Measurements from ENCODE around the gene DHX9. TPM values are rescaled to one million over a fixed set of nuclear protein-coding genes. Genes with fewer than 3 reads are reported as not detected.

The DHX9 gene
- total RNA-seq (2016; rRNA removed; fragmentation: Illumina TruSeq; extraction: Trizol) (211 and 292 TPM in 2 replicates), polyA plus RNA-seq (2011; rRNA removed) (73.0 and 84.8 TPM in 2 replicates), polyA minus RNA-seq (2011; rRNA and poly(A)+ RNA removed; ENCODE audit: low replicate concordance) (84.1 and 281 TPM in 2 replicates), Bru-seq, nascent RNA (percentile 98 among the genes with signal in this experiment), BruChase-seq, experiment 1, labeled RNA remaining after a 6-hour chase (percentile 96 among the genes with signal in this experiment), BruChase-seq, experiment 2, labeled RNA remaining after a 2-hour chase (percentile 96 among the genes with signal in this experiment)
- 16.1 and 20.6 TPM in 2 replicates for total RNA-seq (2016; cell fraction: cytosol; rRNA removed; fragmentation: Illumina TruSeq; extraction: Trizol; ENCODE audit: low read depth)
- 213 and 291 TPM in 2 replicates for total RNA-seq (2016; cell fraction: insoluble cytoplasmic fraction; rRNA removed; fragmentation: Illumina TruSeq; extraction: Trizol)
- 42.1 and 50.4 TPM in 2 replicates for total RNA-seq (2016; cell fraction: membrane; rRNA removed; fragmentation: Illumina TruSeq; extraction: Trizol)
- 202 and 214 TPM in 2 replicates for total RNA-seq (2016; cell fraction: nucleus; rRNA removed; fragmentation: Illumina TruSeq; extraction: Trizol)
- polyA plus RNA-seq (2011; cell fraction: cytosol; rRNA removed) = 58.2 and 75.5 TPM in 2 replicates
- 60.1 and 67.7 TPM in 2 replicates for polyA plus RNA-seq (2011; cell fraction: nucleus; rRNA removed)
- 68.2 and 72.8 TPM in 2 replicates for polyA plus RNA-seq (2012)
- 10.6 and 12.5 TPM in 2 replicates for polyA plus RNA-seq (2016; cell fraction: cytosol; fragmentation: Illumina TruSeq; extraction: Trizol; ENCODE audit: low read depth)
- polyA plus RNA-seq (2016; cell fraction: insoluble cytoplasmic fraction; fragmentation: Illumina TruSeq; extraction: Trizol; ENCODE audit: low read depth) = 227 and 240 TPM in 2 replicates
- polyA plus RNA-seq (2016; cell fraction: membrane; fragmentation: Illumina TruSeq; extraction: Trizol; ENCODE audit: low read depth) = 25.1 and 29.4 TPM in 2 replicates
- polyA plus RNA-seq (2016; cell fraction: nucleus; fragmentation: Illumina TruSeq; extraction: Trizol; ENCODE audit: insufficient read depth, low read depth) = 148 and 178 TPM in 2 replicates
- 66.0 and 78.2 TPM in 2 replicates for polyA minus RNA-seq (2011; cell fraction: cytosol; rRNA and poly(A)+ RNA removed)
- 231 and 260 TPM in 2 replicates for polyA minus RNA-seq (2011; cell fraction: nucleus; rRNA and poly(A)+ RNA removed)
- long read RNA-seq, experiment 1, full-length matches to known transcripts = 10 of 49 reads
- long read RNA-seq, experiment 1, partial matches to known transcripts = 30 of 49 reads
- long read RNA-seq, experiment 1, other reads (novel, unspliced or antisense) = 9 of 49 reads
- long read RNA-seq, experiment 2, full-length matches to known transcripts = 51 of 203 reads
- long read RNA-seq, experiment 2, partial matches to known transcripts = 93 of 203 reads
- long read RNA-seq, experiment 2, other reads (novel, unspliced or antisense) = 59 of 203 reads

DNA sequence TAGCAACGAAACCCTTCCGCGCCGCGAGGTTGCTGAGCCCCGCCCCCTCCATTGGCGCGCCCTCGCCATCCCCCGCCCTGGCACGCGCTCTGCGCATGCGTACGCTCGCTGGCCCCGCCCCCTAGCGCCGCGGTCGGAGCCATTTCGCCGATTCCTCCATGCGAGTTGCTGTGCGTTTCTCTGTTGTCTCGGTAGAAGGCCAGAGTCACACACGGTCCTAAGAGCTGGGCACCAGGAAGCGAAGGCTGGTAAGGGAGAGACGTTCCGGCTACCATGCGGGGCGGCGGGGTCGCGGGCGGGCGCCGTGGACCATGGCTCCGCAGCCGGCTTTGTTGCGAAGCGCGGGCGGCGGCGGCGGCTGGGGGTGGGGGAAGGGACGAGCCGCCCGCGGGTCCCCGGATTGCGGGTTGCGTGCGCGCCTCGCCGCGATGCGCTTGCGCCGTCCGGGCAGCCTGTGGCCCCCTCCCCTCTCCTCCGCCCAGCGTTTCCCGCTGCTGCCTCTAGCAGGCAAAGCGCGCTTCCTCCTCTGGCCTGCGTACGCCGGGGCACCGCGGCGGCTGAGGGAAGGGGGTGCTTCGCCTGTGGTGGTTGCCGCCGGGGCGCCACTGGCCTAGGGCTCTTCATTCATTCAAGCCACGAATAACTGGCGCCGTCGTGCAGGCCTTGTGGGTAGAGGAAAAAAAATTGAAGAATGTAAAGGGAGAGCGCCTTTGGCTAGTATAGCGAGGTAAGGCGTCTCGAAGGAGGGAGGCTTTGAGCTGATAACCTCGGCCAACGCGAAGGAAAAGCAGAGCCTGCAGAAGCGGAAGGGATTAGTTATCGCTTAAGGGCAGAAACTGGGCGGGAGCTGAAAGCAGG lies at the start of gene DHX9:
DHX9 (plus strand) TSS at position 139 of the 858 bp plus-strand sequence. CDS start 3,220 bp downstream, outside the sequence.
- H3K79me2 ChIP-seq (ENCODE audit: insufficient read depth, low read length) = peaks cover 49% of the 10 kb centered on the region
- in situ Hi-C loops (cut with HindIII; ENCODE audit: extremely low pct_ligation_motif_present, low pct_unique_long_range_greater_than_20kb) = no loop called here
- POLR2A ChIA-PET = interaction anchor here (1.4 kb wide), 1 partner anchor 14 kb away, joined by 3 read pairs; no protein-coding TSS in a partner anchor
- TF ChIP-seq TRIM22 (IDR thresholded peaks at IDR 0.05) (no peak), SIN3B (IDR thresholded peaks at IDR 0.05; ENCODE audit: low read length) (0 out of 2 replicates have a peak, but pooled peaks have one; percentile 27), ZNF850 (CRISPR knock-in tag; conservative IDR thresholded peaks at IDR 0.05) (no peak), ZNF225 (CRISPR knock-in tag; IDR thresholded peaks at IDR 0.05) (peak; percentile 85; the same call in 1 of the 2 replicates), ZNF430 (CRISPR knock-in tag; IDR thresholded peaks at IDR 0.05) (peak; percentile 77), ZNF33A (CRISPR knock-in tag; IDR thresholded peaks at IDR 0.05; ENCODE audit: borderline replicate concordance) (peak; percentile 90; the same call in 1 of the 2 replicates), KLF15 (CRISPR knock-in tag; IDR thresholded peaks at IDR 0.05; ENCODE audit: borderline replicate concordance) (no peak), ZNF235 (CRISPR knock-in tag; IDR thresholded peaks at IDR 0.05; ENCODE audit: borderline replicate concordance) (peak; percentile 79; the same call in 1 of the 2 replicates)
- TF ChIP-seq, protein P1, sequence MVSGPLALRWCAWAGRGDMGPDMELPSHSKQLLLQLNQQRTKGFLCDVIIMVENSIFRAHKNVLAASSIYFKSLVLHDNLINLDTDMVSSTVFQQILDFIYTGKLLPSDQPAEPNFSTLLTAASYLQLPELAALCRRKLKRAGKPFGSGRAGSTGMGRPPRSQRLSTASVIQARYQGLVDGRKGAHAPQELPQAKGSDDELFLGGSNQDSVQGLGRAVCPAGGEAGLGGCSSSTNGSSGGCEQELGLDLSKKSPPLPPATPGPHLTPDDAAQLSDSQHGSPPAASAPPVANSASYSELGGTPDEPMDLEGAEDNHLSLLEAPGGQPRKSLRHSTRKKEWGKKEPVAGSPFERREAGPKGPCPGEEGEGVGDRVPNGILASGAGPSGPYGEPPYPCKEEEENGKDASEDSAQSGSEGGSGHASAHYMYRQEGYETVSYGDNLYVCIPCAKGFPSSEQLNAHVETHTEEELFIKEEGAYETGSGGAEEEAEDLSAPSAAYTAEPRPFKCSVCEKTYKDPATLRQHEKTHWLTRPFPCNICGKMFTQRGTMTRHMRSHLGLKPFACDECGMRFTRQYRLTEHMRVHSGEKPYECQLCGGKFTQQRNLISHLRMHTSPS (CRISPR knock-in tag; IDR thresholded peaks at IDR 0.05; ENCODE audit: low read depth) = no peak
- TF ChIP-seq, protein P2, sequence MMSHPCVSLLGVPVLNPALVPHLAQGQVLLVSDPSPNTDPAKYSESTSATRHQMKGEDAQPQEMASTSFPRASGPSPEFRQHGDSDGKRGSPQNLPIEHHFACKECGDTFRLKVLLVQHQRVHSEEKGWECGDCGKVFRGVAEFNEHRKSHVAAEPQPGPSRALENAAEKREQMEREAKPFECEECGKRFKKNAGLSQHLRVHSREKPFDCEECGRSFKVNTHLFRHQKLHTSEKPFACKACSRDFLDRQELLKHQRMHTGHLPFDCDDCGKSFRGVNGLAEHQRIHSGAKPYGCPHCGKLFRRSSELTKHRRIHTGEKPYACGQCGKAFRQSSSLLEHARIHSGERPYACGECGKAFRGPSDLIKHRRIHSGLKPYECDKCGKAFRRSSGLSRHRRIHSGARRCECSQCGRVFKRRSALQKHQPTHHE (CRISPR knock-in tag; IDR thresholded peaks at IDR 0.05; ENCODE audit: borderline replicate concordance) = peak; percentile 86; the same call in 1 of the 2 replicates

More for the DNA sequence above, at the start of gene DHX9:
- no peaks in the 10 kb centered on the region; a peak in 1 of 5 replicates for H3K27me3 ChIP-seq (ENCODE audit: control insufficient read depth in 1 of 2, insufficient read depth in 2 of 2, low read length in 2 of 2)
- peaks cover 44% of the 10 kb centered on the region for H4K20me1 ChIP-seq (ENCODE audit: insufficient read depth, low read length)
- FAIRE-seq = no peak
- H3K9ac ChIP-seq (ENCODE audit: insufficient read depth, low read depth, low read length) = peak within 1 kb of the TSS; percentile 80
- peaks cover 1 to 18% of the 10 kb centered on the region in 2 experiments; a peak in 4 of 5 replicates for H3K36me3 ChIP-seq (replicated peaks in 1 of 2; ENCODE audit: control insufficient read depth in 1 of 2, insufficient read depth in 2 of 2, low read length in 2 of 2)
- H3K4me1 ChIP-seq (ENCODE audit: insufficient read depth, low read length) = peaks cover 25% of the 10 kb centered on the region
- H3K27ac ChIP-seq (ENCODE audit: extremely low read length, insufficient read depth, low read length) = peak within 1 kb of the TSS; percentile 88
- DNase-seq (ENCODE audit: low spot score) = peak; percentile 78
- H3K4me3 ChIP-seq (replicated peaks in 1 of 3; ENCODE audit: insufficient read depth in 1 of 3, low read depth in 2 of 3, low read length in 3 of 3) = peak within 1 kb of the TSS; percentile 65 to 88 (median 87)
- intact Hi-C loops (cut with micrococcal nuclease; ENCODE audit: unreplicated experiment) = no loop called here
- peak within 1 kb of the TSS; percentile 96 for H3K4me2 ChIP-seq (ENCODE audit: low read depth, low read length)
- BruUV-seq (replicated peaks) = TSS peak; percentile 66
- CTCF ChIA-PET (ENCODE audit: low intra/inter-chr PET ratio, low total read pairs) = no interaction called here
- H2AFZ ChIP-seq (ENCODE audit: low read length) = peak within 1 kb of the TSS; percentile 58
- H3K9me3 ChIP-seq (ENCODE audit: low read length) = no peaks in the 10 kb centered on the region
- WGBS (ENCODE audit: low lambda C conversion rate) = under 1% methylated on average over 27 of the region's 92 CpGs
- ATAC-seq = peak; percentile 96
